HepG2 (cell line): ENCODE data around the gene SLC35A2. TPM values are rescaled to one million over a fixed set of nuclear protein-coding genes. Genes with fewer than 3 reads are reported as not detected.

Experiments
- DMAP1 ChIP-seq: IDR thresholded peaks from 2 replicates; pipeline ENCODE4 v1.6.1; 2016
- HNF4A ChIP-seq: sonication (generic); formaldehyde crosslinking; IDR thresholded peaks from 2 replicates; pipeline ENCODE4 v1.4.0; 2020; ENCODE audit warnings: missing genetic modification reagents
- HNRNPUL1 ChIP-seq: fragments of 200-400 bp; formaldehyde crosslinking; IDR thresholded peaks from 2 replicates; pipeline ENCODE4 v1.6.1; 2017; ENCODE audit warnings: low read depth, mild to moderate bottlenecking, low read length, moderate library complexity
- ISX ChIP-seq: sonication (generic); formaldehyde crosslinking; conservative IDR thresholded peaks from 2 replicates; pipeline ENCODE4 v1.5.0; 2020; ENCODE audit warnings: missing genetic modification reagents
- KDM5A ChIP-seq: fragments of 200-600 bp; sonication (generic); IDR thresholded peaks from 2 replicates; pipeline ENCODE4 v1.7.0; 2018; ENCODE audit warnings: antibody characterized with exemption, mild to moderate bottlenecking, low read length, borderline replicate concordance
- KLF16 ChIP-seq, 2 experiments: sonication (generic) in 1 of 2; formaldehyde crosslinking in 1 of 2; IDR thresholded peaks; 2 replicates each; pipeline versions ENCODE4 v1.6.1 to v1.8.0; 2016 to 2023; ENCODE audit warnings: missing genetic modification reagents in 2 of 2, missing compliant biosample characterization in 1 of 2
- MBD4 ChIP-seq: IDR thresholded peaks from 2 replicates; pipeline ENCODE4 v1.6.1; 2012; ENCODE audit warnings: low read length, inconsistent platforms, borderline replicate concordance
- MEIS2 ChIP-seq: sonication (generic); formaldehyde crosslinking; IDR thresholded peaks from 2 replicates; pipeline ENCODE4 v1.9.0; 2021; ENCODE audit warnings: mild to moderate bottlenecking, missing genetic modification reagents
- MIXL1 ChIP-seq: IDR thresholded peaks from 2 replicates; pipeline ENCODE4 v1.6.1; 2016
- MXI1 ChIP-seq: IDR thresholded peaks from 3 replicates; pipeline ENCODE4 v1.6.1; 2012; ENCODE audit warnings: low read depth, low read length, inconsistent platforms, borderline replicate concordance
- NFKB2 ChIP-seq: sonication (generic); formaldehyde crosslinking; IDR thresholded peaks from 2 replicates; pipeline ENCODE4 v1.4.0; 2020; ENCODE audit warnings: missing genetic modification reagents, borderline replicate concordance
- NONO ChIP-seq, 2 experiments: fragments of 450-650 bp in 1 of 2; sonication (generic) in 1 of 2; formaldehyde crosslinking in 1 of 2; IDR thresholded peaks in 1 of 2; conservative IDR thresholded peaks in 1 of 2; 2 replicates each; pipeline versions ENCODE4 v1.6.1 to v1.8.0; 2017 to 2022; ENCODE audit warnings: mild to moderate bottlenecking in 1 of 2, missing genetic modification reagents in 1 of 2, moderate library complexity in 1 of 2
- PHF8 ChIP-seq: sonication (generic); formaldehyde crosslinking; IDR thresholded peaks from 2 replicates; pipeline ENCODE4 v1.5.0; 2020; ENCODE audit warnings: missing genetic modification reagents
- POGZ ChIP-seq: sonication (generic); formaldehyde crosslinking; IDR thresholded peaks from 2 replicates; pipeline ENCODE4 v1.4.0; 2020; ENCODE audit warnings: mild to moderate bottlenecking, missing genetic modification reagents
- RAD51 ChIP-seq: fragments of 450-650 bp; IDR thresholded peaks from 2 replicates; pipeline ENCODE4 v1.6.1; 2016; ENCODE audit warnings: borderline replicate concordance
- RARA ChIP-seq: IDR thresholded peaks from 2 replicates; pipeline ENCODE4 v1.6.1; 2016; ENCODE audit warnings: missing genetic modification reagents, missing compliant biosample characterization
- REXO4 ChIP-seq: sonication (generic); formaldehyde crosslinking; IDR thresholded peaks from 2 replicates; pipeline ENCODE4 v1.8.0; 2022; ENCODE audit warnings: missing genetic modification reagents, mild to moderate bottlenecking, borderline replicate concordance
- SIN3A ChIP-seq: IDR thresholded peaks from 2 replicates; pipeline ENCODE4 v1.6.1; 2011; ENCODE audit warnings: low read depth, mild to moderate bottlenecking, control low read depth, low read length, borderline replicate concordance
- SMAD3 ChIP-seq: sonication (generic); formaldehyde crosslinking; IDR thresholded peaks from 2 replicates; pipeline ENCODE4 v1.4.0; 2020; ENCODE audit warnings: missing genetic modification reagents
- SMARCE1 ChIP-seq: fragments of 450-650 bp; IDR thresholded peaks from 2 replicates; pipeline ENCODE4 v1.6.1; 2017; ENCODE audit warnings: borderline replicate concordance
- SYNCRIP ChIP-seq: fragments of 200-400 bp; formaldehyde crosslinking; IDR thresholded peaks from 2 replicates; pipeline ENCODE4 v1.6.1; 2018; ENCODE audit warnings: mild to moderate bottlenecking, low read depth, low read length; ENCODE audit not compliant: insufficient read depth
- ZEB1 ChIP-seq: IDR thresholded peaks from 2 replicates; pipeline ENCODE4 v1.6.1; 2012; ENCODE audit warnings: mild to moderate bottlenecking, low read depth, inconsistent platforms; ENCODE audit not compliant: insufficient replicate concordance
- ZNF251 ChIP-seq: sonication (generic); formaldehyde crosslinking; IDR thresholded peaks from 2 replicates; pipeline ENCODE4 v1.9.0; 2021; ENCODE audit warnings: mild to moderate bottlenecking, missing genetic modification reagents
- ZNF253 ChIP-seq: sonication (generic); formaldehyde crosslinking; IDR thresholded peaks from 2 replicates; pipeline ENCODE4 v1.8.0; 2022; ENCODE audit warnings: mild to moderate bottlenecking, missing genetic modification reagents, borderline replicate concordance
- ZNF256 ChIP-seq: sonication (generic); formaldehyde crosslinking; conservative IDR thresholded peaks from 2 replicates; pipeline ENCODE4 v1.4.0; 2020; ENCODE audit warnings: missing genetic modification reagents
- ZNF558 ChIP-seq: sonication (generic); formaldehyde crosslinking; IDR thresholded peaks from 2 replicates; pipeline ENCODE4 v1.9.0; 2022; ENCODE audit warnings: mild to moderate bottlenecking, missing genetic modification reagents, borderline replicate concordance
- ZNF589 ChIP-seq: sonication (generic); formaldehyde crosslinking; conservative IDR thresholded peaks from 2 replicates; pipeline ENCODE4 v1.8.0; 2022; ENCODE audit warnings: mild to moderate bottlenecking, moderate library complexity, missing genetic modification reagents
- ZNF703 ChIP-seq: sonication (generic); formaldehyde crosslinking; IDR thresholded peaks from 2 replicates; pipeline ENCODE4 v1.5.1; 2020; ENCODE audit warnings: missing genetic modification reagents, mild to moderate bottlenecking, moderate library complexity, borderline replicate concordance
- ZSCAN29 ChIP-seq: sonication (generic); formaldehyde crosslinking; conservative IDR thresholded peaks from 2 replicates; pipeline ENCODE4 v1.4.0; 2020; ENCODE audit warnings: mild to moderate bottlenecking, missing genetic modification reagents
- polyA plus RNA-seq, 8 experiments: library from polyadenylated mRNA; depleted of rRNA in 3 of 8; stranded (reverse) in 7 of 8; unstranded in 1 of 8; fragments of >200 nt; fragmentation: Illumina TruSeq in 4 of 8; extraction: Trizol in 4 of 8; gene quantifications; 2 replicates each; pipeline versions ENCODE4 v1.2.1 to v1.2.3, GENCODE V29; 2011 to 2016; ENCODE audit warnings: low read depth in 4 of 8, missing spikeins in 1 of 8, mixed read lengths in 1 of 8; ENCODE audit not compliant: insufficient read depth in 1 of 8
- total RNA-seq, 5 experiments: library from RNA; depleted of rRNA; stranded (reverse); fragments of >200 nt; fragmentation: Illumina TruSeq; extraction: Trizol; gene quantifications; 2 replicates each; pipeline ENCODE4 v1.2.3, GENCODE V29; 2016; ENCODE audit warnings: low read depth in 1 of 5
- TF ChIP-seq, protein P1 (sequence below): sonication (generic); formaldehyde crosslinking; IDR thresholded peaks from 2 replicates; pipeline ENCODE4 v1.8.0; 2022; ENCODE audit warnings: mild to moderate bottlenecking, missing genetic modification reagents, borderline replicate concordance
- TF ChIP-seq, protein P2 (sequence below): sonication (generic); formaldehyde crosslinking; IDR thresholded peaks from 2 replicates; pipeline ENCODE4 v1.8.0; 2022; ENCODE audit warnings: missing genetic modification reagents, mild to moderate bottlenecking, inconsistent platforms, borderline replicate concordance

Gene SLC35A2
- total and polyA plus RNA-seq, 2 of the 13 experiments (the other 11 are each of a cell fraction or from before 2014, with no cell fraction given) = 32.1 to 40.8 TPM

DNA sequence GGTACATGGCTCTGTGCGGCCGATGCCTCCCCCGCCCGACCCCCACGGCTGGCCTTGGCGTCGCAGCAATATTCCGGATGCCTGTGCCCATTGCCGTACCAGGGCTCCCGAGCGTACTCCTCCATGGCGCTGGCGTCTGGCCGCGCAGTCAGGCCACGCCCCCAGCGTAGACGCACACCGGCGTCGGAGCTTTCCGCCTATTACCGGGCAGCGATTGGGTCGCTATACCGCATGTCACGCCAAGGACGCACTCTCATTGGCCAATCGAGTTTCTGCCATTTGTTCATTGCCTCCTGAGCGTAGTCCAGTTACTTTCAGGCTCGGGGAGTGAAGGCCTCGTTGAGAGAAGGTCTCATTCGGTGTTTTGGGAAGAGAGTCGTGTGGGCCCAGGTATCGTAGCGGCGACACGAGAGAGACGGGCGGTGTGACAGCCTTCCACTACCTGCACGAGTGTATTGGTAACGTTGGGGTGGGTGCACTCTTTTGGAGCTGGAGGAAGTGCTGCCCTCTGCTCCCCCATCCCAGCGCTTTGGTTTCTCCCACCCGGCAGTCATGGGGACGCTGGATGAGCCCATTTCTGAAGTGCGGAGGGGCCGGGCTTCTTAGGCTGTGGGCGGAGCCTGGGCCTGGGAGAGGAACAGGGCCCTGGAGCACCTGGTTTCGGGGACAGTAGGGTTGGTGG lies 13.7 kb downstream of the SLC35A2 start, which contains the start of the genes PQBP1 and TIMM17B (continued):
- TF ChIP-seq, protein P1, sequence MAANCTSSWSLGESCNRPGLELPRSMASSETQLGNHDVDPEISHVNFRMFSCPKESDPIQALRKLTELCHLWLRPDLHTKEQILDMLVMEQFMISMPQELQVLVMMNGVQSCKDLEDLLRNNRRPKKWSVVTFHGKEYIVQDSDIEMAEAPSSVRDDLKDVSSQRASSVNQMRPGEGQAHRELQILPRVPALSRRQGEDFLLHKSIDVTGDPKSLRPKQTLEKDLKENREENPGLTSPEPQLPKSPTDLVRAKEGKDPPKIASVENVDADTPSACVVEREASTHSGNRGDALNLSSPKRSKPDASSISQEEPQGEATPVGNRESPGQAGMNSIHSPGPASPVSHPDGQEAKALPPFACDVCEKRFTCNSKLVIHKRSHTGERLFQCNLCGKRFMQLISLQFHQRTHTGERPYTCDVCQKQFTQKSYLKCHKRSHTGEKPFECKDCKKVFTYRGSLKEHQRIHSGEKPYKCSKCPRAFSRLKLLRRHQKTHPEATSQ (CRISPR knock-in tag) = no peak
- peak; percentile 48; the same call in 1 of the 2 replicates for TF ChIP-seq NFKB2 (CRISPR knock-in tag)
- TF ChIP-seq RARA (CRISPR knock-in tag) = no peak
- TF ChIP-seq POGZ = peak; percentile 48; the same call in 1 of the 2 replicates
- TF ChIP-seq ZEB1 = no peak
- no peak for TF ChIP-seq ZNF589 (CRISPR knock-in tag)
- no peak for TF ChIP-seq ISX (CRISPR knock-in tag)
- no peak for TF ChIP-seq SMARCE1
- TF ChIP-seq SYNCRIP = no peak
- no peak for TF ChIP-seq REXO4 (CRISPR knock-in tag)
- no peak for TF ChIP-seq ZSCAN29
- TF ChIP-seq KDM5A = peak; percentile 1; the same call in 1 of the 2 replicates
- no peak for TF ChIP-seq MEIS2 (CRISPR knock-in tag)
- no peak for TF ChIP-seq MIXL1 (CRISPR knock-in tag)
- no peak for TF ChIP-seq HNF4A
- TF ChIP-seq ZNF251 (CRISPR knock-in tag) = no peak
- no peak for TF ChIP-seq ZNF703 (CRISPR knock-in tag)
- peak; percentile 59; the same call in 1 of the 2 replicates for TF ChIP-seq ZNF558 (CRISPR knock-in tag)
- peak; percentile 55; the same call in 1 of the 3 replicates for TF ChIP-seq MXI1
- TF ChIP-seq RAD51 = no peak
- TF ChIP-seq ZNF256 (CRISPR knock-in tag) = no peak
- peak; percentile 80 for TF ChIP-seq PHF8
- peak; percentile 41; the same call in 1 of the 2 replicates for TF ChIP-seq SIN3A
- no peak for TF ChIP-seq SMAD3 (CRISPR knock-in tag)
- TF ChIP-seq HNRNPUL1 = no peak
- TF ChIP-seq DMAP1 = peak; percentile 48; the same call in 1 of the 2 replicates
- TF ChIP-seq, protein P2, sequence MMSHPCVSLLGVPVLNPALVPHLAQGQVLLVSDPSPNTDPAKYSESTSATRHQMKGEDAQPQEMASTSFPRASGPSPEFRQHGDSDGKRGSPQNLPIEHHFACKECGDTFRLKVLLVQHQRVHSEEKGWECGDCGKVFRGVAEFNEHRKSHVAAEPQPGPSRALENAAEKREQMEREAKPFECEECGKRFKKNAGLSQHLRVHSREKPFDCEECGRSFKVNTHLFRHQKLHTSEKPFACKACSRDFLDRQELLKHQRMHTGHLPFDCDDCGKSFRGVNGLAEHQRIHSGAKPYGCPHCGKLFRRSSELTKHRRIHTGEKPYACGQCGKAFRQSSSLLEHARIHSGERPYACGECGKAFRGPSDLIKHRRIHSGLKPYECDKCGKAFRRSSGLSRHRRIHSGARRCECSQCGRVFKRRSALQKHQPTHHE (CRISPR knock-in tag) = no peak
- TF ChIP-seq KLF16 (CRISPR knock-in tag; IDR thresholded peaks at IDR 0.05) = no peak
- TF ChIP-seq ZNF253 (CRISPR knock-in tag) = no peak
- no peak for TF ChIP-seq MBD4
- no peak for TF ChIP-seq NONO (IDR thresholded peaks at IDR 0.05)
- TF ChIP-seq NONO (CRISPR knock-in tag; conservative IDR thresholded peaks at IDR 0.05) = no peak; the same call in 1 of the 2 replicates
